K562 (cell line): ENCODE measurements around the gene CHCHD6. TPM values are rescaled to one million over a fixed set of nuclear protein-coding genes. Genes with fewer than 3 reads are reported as not detected.

ENCODE experiments used
- ATAC-seq: fragments of 200-7000 bp; cut with Tn5 transposase; 3 replicates; pipeline ENCODE4 v1.9.1; 2020; ENCODE audit warnings: moderate library complexity
- BruUV-seq: library from RNA; stranded (reverse); fragments of 400-500 nt; replicated peaks from 2 replicates; lab custom pipeline; 2021; lab: Mats Ljungman, UMichigan
- CTCF ChIA-PET: fragments of 300-600 bp; formaldehyde crosslinking; extraction: SDS; loops from one replicate; lab custom pipeline; 2021; ENCODE audit warnings: low intra/inter-chr PET ratio; lab: Yijun Ruan, JAX
- POLR2A ChIA-PET: fragments of 300-600, 350-650 bp; sonication (Branson Sonifier 250); formaldehyde crosslinking; extraction: SDS; loops from one replicate; lab custom pipeline; 2021; ENCODE audit warnings: antibody characterized with exemption, inconsistent platforms; lab: Yijun Ruan, JAX
- DNase-seq, 4 experiments: peaks; one replicate each; pipeline versions ENCODE4 v3.0.0 to v3.0.0-alpha.2; 2011 to 2018; ENCODE audit warnings: low spot score in 3 of 4, mixed read lengths in 3 of 4; ENCODE audit errors: extremely low read depth in 1 of 4
- FAIRE-seq: peaks from 2 replicates; lab custom pipeline; 2011; peaks lifted over from hg19 to GRCh38; lab: Jason Lieb, UNC
- H2AFZ ChIP-seq: 2 replicates; pipeline ENCODE4 v1.6.0; 2011; ENCODE audit warnings: low read depth, low read length, control low read depth, inconsistent platforms
- H3K27ac ChIP-seq: fragments of 200-600 bp; 3 replicates; pipeline ENCODE4 v1.8.0; 2011; ENCODE audit warnings: low read depth, mild to moderate bottlenecking, control low read depth, inconsistent platforms, low read length, moderate library complexity, mixed read lengths; ENCODE audit errors: extremely low read depth
- H3K27me3 ChIP-seq, 2 experiments: fragments of 300-600 bp in 1 of 2; 2 replicates in 1 of 2; 3 replicates in 1 of 2; pipeline versions ENCODE4 v1.6.0 to v1.8.0; 2011; ENCODE audit warnings: inconsistent platforms in 2 of 2, low read length in 2 of 2, mild to moderate bottlenecking in 1 of 2, mixed read lengths in 1 of 2, moderate library complexity in 1 of 2; ENCODE audit not compliant: control insufficient read depth in 2 of 2, insufficient read depth in 2 of 2
- H3K36me3 ChIP-seq: fragments of 300-600 bp; 3 replicates; pipeline ENCODE4 v1.8.0; 2011; ENCODE audit warnings: mild to moderate bottlenecking, low read length, inconsistent platforms; ENCODE audit not compliant: control insufficient read depth, insufficient read depth
- H3K4me1 ChIP-seq, 2 experiments: fragments of 200-600 bp in 1 of 2; replicated peaks in 1 of 2; 2 replicates in 1 of 2; 3 replicates in 1 of 2; pipeline versions ENCODE4 v1.5.1 to v1.8.0; 2011; ENCODE audit warnings: inconsistent platforms in 2 of 2, low read length in 2 of 2, mild to moderate bottlenecking in 1 of 2, mixed read lengths in 1 of 2, moderate library complexity in 1 of 2; ENCODE audit not compliant: control insufficient read depth in 2 of 2, insufficient read depth in 2 of 2
- H3K4me2 ChIP-seq: 2 replicates; pipeline ENCODE4 v1.6.1; 2011; ENCODE audit warnings: low read length, control low read depth, inconsistent platforms, mixed read lengths; ENCODE audit not compliant: insufficient read depth
- H3K4me3 ChIP-seq: fragments of 200-600 bp; sonication (generic), shearing (Covaris generic); 2 replicates; pipeline ENCODE4 v1.5.1; 2016; ENCODE audit warnings: control low read depth, inconsistent platforms
- H3K79me2 ChIP-seq: fragments of 200-600 bp; 3 replicates; pipeline ENCODE4 v1.8.0; 2011; ENCODE audit warnings: low read length, inconsistent platforms; ENCODE audit not compliant: control insufficient read depth, insufficient read depth
- H3K9ac ChIP-seq, 2 experiments: 2 replicates each; pipeline versions ENCODE4 v1.6.0 to v1.6.1; 2011; ENCODE audit warnings: low read depth in 2 of 2, low read length in 2 of 2, control low read depth in 1 of 2, inconsistent platforms in 1 of 2, mild to moderate bottlenecking in 1 of 2, mixed read lengths in 1 of 2; ENCODE audit not compliant: insufficient read depth in 1 of 2
- H3K9me1 ChIP-seq: one replicate; pipeline ENCODE4 v1.6.0; 2011; ENCODE audit warnings: inconsistent platforms, mild to moderate bottlenecking, low read length, moderate library complexity; ENCODE audit not compliant: control insufficient read depth, insufficient read depth
- H3K9me3 ChIP-seq: replicated peaks from 2 replicates; pipeline ENCODE4 v1.5.1; 2011; ENCODE audit warnings: low read depth, low read length, inconsistent platforms; ENCODE audit not compliant: control insufficient read depth, insufficient read depth
- H4K20me1 ChIP-seq: replicated peaks from 2 replicates; pipeline ENCODE4 v1.6.1; 2011; ENCODE audit warnings: low read length, inconsistent platforms, mixed read lengths; ENCODE audit not compliant: control insufficient read depth, insufficient read depth
- BRD4 ChIP-seq: fragments of 200-600 bp; sonication (generic); IDR thresholded peaks from 2 replicates; pipeline ENCODE4 v1.6.1; 2017; ENCODE audit warnings: inconsistent platforms
- CC2D1A ChIP-seq: fragments of 450-650 bp; IDR thresholded peaks from 2 replicates; pipeline ENCODE4 v1.6.1; 2017; ENCODE audit warnings: mild to moderate bottlenecking
- HMG20B ChIP-seq: fragments of 250-450 bp; sonication (Bioruptor Pico); IDR thresholded peaks from 2 replicates; pipeline ENCODE4 v1.5.0; 2021; ENCODE audit warnings: mild to moderate bottlenecking
- NFE2L1 ChIP-seq: fragments of 450-650 bp; IDR thresholded peaks from 2 replicates; pipeline ENCODE4 v1.6.1; 2016; ENCODE audit warnings: missing genetic modification characterization, low read depth, mild to moderate bottlenecking, missing compliant biosample characterization, moderate library complexity, borderline replicate concordance
- SLC30A9 ChIP-seq: fragments of 250-450 bp; sonication (Bioruptor Pico); IDR thresholded peaks from 2 replicates; pipeline ENCODE4 v1.8.0; 2022; ENCODE audit warnings: mild to moderate bottlenecking, moderate library complexity
- SMARCE1 ChIP-seq: fragments of 450-650 bp; IDR thresholded peaks from 2 replicates; pipeline ENCODE4 v1.7.1; 2016; ENCODE audit warnings: mild to moderate bottlenecking
- STAG1 ChIP-seq: sonication (generic); formaldehyde crosslinking; IDR thresholded peaks from 2 replicates; pipeline ENCODE4 v1.5.0; 2020; ENCODE audit warnings: missing genetic modification reagents, borderline replicate concordance
- ZBTB8A ChIP-seq: fragments of 450-650 bp; IDR thresholded peaks from 2 replicates; pipeline ENCODE4 v1.6.1; 2018; ENCODE audit warnings: mild to moderate bottlenecking, moderate library complexity; ENCODE audit not compliant: partially characterized antibody
- ZFPM2 ChIP-seq: fragments of 250-450 bp; sonication (Bioruptor Pico); IDR thresholded peaks from 2 replicates; pipeline ENCODE4 v1.5.1; 2022; ENCODE audit warnings: mild to moderate bottlenecking
- WGBS: fragments of 100-300 bp; shearing (Covaris generic); methylation state at CpG from one replicate; pipeline ENCODE4 v1.1.6; 2016; ENCODE audit warnings: low coverage, mixed read lengths; ENCODE audit not compliant: insufficient coverage; ENCODE audit errors: missing lambda C conversion rate; 5-methylcytosine and 5-hydroxymethylcytosine counted together
- in situ Hi-C: fragments of 300-500 bp; cut with MboI; formaldehyde crosslinking; loops from 4 replicates; pipeline ENCODE4 v1.15.0; 2018; ENCODE audit warnings: inconsistent platforms, mixed read lengths
- intact Hi-C: fragments of 100-400 bp; cut with micrococcal nuclease; formaldehyde crosslinking; loops from 2 replicates; pipeline ENCODE4 v1.14.2; 2022
- polyA plus RNA-seq, 8 experiments: library from polyadenylated mRNA; depleted of rRNA in 4 of 8; stranded (reverse) in 5 of 8; unstranded in 3 of 8; fragments of >200 nt; fragmentation: Nextera tagmentation in 2 of 8; fragmentation: Illumina TruSeq in 1 of 8; extraction: Ambion mirVana in 2 of 8; extraction: Trizol in 1 of 8; gene quantifications; 2 replicates each; pipeline versions ENCODE4 v1.2.1 to v1.2.3, GENCODE V29; 2011 to 2014; ENCODE audit warnings: inconsistent platforms in 1 of 8, missing spikeins in 1 of 8
- total RNA-seq, 7 experiments: library from RNA; depleted of rRNA in 6 of 7; stranded (reverse); fragments of >200 nt in 6 of 7; fragmentation: Illumina TruSeq in 2 of 7; extraction: Trizol in 2 of 7; gene quantifications; 2 replicates each; pipeline versions ENCODE4 v1.2.1 to v1.2.3, GENCODE V29; 2011 to 2021; ENCODE audit warnings: low replicate concordance in 1 of 7
- TF ChIP-seq, protein P1 (sequence below): sonication (generic); formaldehyde crosslinking; IDR thresholded peaks from 2 replicates; pipeline ENCODE4 v1.8.0; 2022; ENCODE audit warnings: missing genetic modification reagents, mild to moderate bottlenecking, borderline replicate concordance
- TF ChIP-seq, protein P2 (sequence below), 2 experiments: fragments of 450-650 bp in 1 of 2; sonication (generic) in 1 of 2; formaldehyde crosslinking in 1 of 2; IDR thresholded peaks in 1 of 2; conservative IDR thresholded peaks in 1 of 2; 2 replicates each; pipeline versions ENCODE4 v1.6.1 to v1.8.1; 2016 to 2023; ENCODE audit warnings: mild to moderate bottlenecking in 2 of 2, moderate library complexity in 2 of 2, inconsistent platforms in 1 of 2, missing genetic modification reagents in 1 of 2
- TF ChIP-seq, protein P3 (sequence below): sonication (generic); formaldehyde crosslinking; IDR thresholded peaks from 2 replicates; pipeline ENCODE4 v1.8.1; 2023; ENCODE audit warnings: mild to moderate bottlenecking, missing genetic modification reagents
- TF ChIP-seq, protein P4 (sequence below): fragments of 250-450 bp; sonication (Bioruptor Pico); IDR thresholded peaks from 2 replicates; pipeline ENCODE4 v1.5.0; 2022; ENCODE audit warnings: mild to moderate bottlenecking
- TF ChIP-seq, protein P5 (sequence below): fragments of 250-450 bp; sonication (Bioruptor Pico); IDR thresholded peaks from 2 replicates; pipeline ENCODE4 v1.8.0; 2022; ENCODE audit warnings: moderate library complexity, mild to moderate bottlenecking, inconsistent platforms

CHCHD6 gene
- total and polyA plus RNA-seq, 9 of the 15 experiments (the other 6 are each of a cell fraction or from before 2014, with no cell fraction given) = 4.6 to 18.6 (median 10.9) TPM

DNA sequence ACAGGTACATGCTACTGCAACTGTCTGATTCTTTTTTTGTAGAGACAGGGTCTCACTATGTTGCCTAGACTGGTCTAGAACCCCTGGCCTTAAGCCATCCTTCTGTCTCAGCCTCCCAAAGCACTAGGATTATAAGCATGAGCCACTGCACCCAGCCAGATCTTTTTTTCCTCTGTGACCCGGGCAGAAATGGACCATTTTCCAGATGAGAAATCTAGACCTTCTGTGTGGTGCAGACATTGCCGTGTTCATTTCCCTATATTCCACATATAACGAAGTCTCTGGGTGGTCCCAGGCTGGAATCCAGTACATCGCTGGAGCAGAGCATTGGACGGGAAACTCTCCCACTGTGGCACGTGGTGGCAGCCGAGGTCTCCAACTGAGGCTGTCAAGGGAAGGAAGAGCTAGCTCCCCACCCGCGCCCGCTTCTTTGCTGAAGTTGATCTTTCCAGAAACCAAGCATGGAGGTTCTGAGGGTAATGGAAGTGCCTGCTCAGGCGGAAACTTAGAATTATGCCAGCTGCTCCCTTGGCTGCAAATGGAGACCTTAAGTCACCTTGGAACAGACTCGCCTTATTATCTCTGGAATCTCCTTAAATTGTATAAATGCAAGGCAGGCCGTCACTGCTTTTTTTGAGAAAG, 26.1 kb upstream of the CHCHD6 start:
- FAIRE-seq = no peak
- Histone ChIP-seq H3K4me1 (peaks cover 0 to 10% of the 10 kb centered on the region in 2 experiments; a peak in 2 of 5 replicates), H3K27ac (no peak overlapping the region), H3K27me3 (peaks cover 0 to 24% of the 10 kb centered on the region in 2 experiments; a peak in 2 of 5 replicates), H3K4me2 (no peak overlapping the region), H2AFZ (no peak overlapping the region), H3K9me1 (no peaks in the 10 kb centered on the region), H3K36me3 (no peaks in the 10 kb centered on the region), H3K4me3 (no peak overlapping the region), H3K9me3 (no peaks in the 10 kb centered on the region), H4K20me1 (no peaks in the 10 kb centered on the region), H3K9ac (no peak overlapping the region), H3K79me2 (no peaks in the 10 kb centered on the region)
- DNase-seq = no peak
- intact Hi-C loops = loop anchor here (5.0 to 10.0 kb wide), 2 partner anchors 74 to 777 kb away; no protein-coding TSS in a partner anchor
- BruUV-seq = no TSS peak
- ChIA-PET CTCF (no interaction called here), POLR2A (no interaction called here)
- no peak for ATAC-seq
- in situ Hi-C loops = loop anchor here (10.0 kb wide), 1 partner anchor 777 kb away; no protein-coding TSS in a partner anchor
- WGBS = 3% methylated on average over 10 of the region's 13 CpGs
- TF ChIP-seq, protein P1, sequence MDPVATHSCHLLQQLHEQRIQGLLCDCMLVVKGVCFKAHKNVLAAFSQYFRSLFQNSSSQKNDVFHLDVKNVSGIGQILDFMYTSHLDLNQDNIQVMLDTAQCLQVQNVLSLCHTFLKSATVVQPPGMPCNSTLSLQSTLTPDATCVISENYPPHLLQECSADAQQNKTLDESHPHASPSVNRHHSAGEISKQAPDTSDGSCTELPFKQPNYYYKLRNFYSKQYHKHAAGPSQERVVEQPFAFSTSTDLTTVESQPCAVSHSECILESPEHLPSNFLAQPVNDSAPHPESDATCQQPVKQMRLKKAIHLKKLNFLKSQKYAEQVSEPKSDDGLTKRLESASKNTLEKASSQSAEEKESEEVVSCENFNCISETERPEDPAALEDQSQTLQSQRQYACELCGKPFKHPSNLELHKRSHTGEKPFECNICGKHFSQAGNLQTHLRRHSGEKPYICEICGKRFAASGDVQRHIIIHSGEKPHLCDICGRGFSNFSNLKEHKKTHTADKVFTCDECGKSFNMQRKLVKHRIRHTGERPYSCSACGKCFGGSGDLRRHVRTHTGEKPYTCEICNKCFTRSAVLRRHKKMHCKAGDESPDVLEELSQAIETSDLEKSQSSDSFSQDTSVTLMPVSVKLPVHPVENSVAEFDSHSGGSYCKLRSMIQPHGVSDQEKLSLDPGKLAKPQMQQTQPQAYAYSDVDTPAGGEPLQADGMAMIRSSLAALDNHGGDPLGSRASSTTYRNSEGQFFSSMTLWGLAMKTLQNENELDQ (CRISPR knock-in tag) = no peak
- TF ChIP-seq, protein P2, sequence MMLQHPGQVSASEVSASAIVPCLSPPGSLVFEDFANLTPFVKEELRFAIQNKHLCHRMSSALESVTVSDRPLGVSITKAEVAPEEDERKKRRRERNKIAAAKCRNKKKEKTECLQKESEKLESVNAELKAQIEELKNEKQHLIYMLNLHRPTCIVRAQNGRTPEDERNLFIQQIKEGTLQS (IDR thresholded peaks at IDR 0.05) = no peak
- TF ChIP-seq, protein P2 (CRISPR knock-in tag; conservative IDR thresholded peaks at IDR 0.05) = no peak
- TF ChIP-seq HMG20B (CRISPR knock-in tag) = no peak
- TF ChIP-seq, protein P3, sequence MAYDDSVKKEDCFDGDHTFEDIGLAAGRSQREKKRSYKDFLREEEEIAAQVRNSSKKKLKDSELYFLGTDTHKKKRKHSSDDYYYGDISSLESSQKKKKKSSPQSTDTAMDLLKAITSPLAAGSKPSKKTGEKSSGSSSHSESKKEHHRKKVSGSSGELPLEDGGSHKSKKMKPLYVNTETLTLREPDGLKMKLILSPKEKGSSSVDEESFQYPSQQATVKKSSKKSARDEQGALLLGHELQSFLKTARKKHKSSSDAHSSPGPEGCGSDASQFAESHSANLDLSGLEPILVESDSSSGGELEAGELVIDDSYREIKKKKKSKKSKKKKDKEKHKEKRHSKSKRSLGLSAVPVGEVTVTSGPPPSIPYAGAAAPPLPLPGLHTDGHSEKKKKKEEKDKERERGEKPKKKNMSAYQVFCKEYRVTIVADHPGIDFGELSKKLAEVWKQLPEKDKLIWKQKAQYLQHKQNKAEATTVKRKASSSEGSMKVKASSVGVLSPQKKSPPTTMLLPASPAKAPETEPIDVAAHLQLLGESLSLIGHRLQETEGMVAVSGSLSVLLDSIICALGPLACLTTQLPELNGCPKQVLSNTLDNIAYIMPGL (CRISPR knock-in tag) = no peak
- TF ChIP-seq SLC30A9 = no peak
- TF ChIP-seq, protein P4, sequence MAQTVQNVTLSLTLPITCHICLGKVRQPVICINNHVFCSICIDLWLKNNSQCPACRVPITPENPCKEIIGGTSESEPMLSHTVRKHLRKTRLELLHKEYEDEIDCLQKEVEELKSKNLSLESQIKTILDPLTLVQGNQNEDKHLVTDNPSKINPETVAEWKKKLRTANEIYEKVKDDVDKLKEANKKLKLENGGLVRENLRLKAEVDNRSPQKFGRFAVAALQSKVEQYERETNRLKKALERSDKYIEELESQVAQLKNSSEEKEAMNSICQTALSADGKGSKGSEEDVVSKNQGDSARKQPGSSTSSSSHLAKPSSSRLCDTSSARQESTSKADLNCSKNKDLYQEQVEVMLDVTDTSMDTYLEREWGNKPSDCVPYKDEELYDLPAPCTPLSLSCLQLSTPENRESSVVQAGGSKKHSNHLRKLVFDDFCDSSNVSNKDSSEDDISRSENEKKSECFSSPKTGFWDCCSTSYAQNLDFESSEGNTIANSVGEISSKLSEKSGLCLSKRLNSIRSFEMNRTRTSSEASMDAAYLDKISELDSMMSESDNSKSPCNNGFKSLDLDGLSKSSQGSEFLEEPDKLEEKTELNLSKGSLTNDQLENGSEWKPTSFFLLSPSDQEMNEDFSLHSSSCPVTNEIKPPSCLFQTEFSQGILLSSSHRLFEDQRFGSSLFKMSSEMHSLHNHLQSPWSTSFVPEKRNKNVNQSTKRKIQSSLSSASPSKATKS (CRISPR knock-in tag) = no peak
- TF ChIP-seq CC2D1A = no peak
- no peak for TF ChIP-seq BRD4
- TF ChIP-seq, protein P5, sequence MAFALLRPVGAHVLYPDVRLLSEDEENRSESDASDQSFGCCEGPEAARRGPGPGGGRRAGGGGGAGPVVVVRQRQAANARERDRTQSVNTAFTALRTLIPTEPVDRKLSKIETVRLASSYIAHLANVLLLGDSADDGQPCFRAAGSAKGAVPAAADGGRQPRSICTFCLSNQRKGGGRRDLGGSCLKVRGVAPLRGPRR = no peak
- TF ChIP-seq STAG1 = no peak
- no peak for TF ChIP-seq ZFPM2 (CRISPR knock-in tag)
- no peak for TF ChIP-seq SMARCE1
- TF ChIP-seq NFE2L1 (tag) = no peak
- TF ChIP-seq ZBTB8A = no peak
